Measurements from ENCODE around the gene TMUB1. TPM values are rescaled to one million over a fixed set of nuclear protein-coding genes. Genes with fewer than 3 reads are reported as not detected.
A peak's percentile ranks its signal among the peaks of the same experiment; 100 is the strongest.

The TMUB1 gene, protein sequence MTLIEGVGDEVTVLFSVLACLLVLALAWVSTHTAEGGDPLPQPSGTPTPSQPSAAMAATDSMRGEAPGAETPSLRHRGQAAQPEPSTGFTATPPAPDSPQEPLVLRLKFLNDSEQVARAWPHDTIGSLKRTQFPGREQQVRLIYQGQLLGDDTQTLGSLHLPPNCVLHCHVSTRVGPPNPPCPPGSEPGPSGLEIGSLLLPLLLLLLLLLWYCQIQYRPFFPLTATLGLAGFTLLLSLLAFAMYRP
- total RNA-seq: 33.9 TPM
- long read RNA-seq, transcript TMUB1-203 (2 exons, 1,549 nt): minor isoform, 25 of 114 reads
- long read RNA-seq, transcript TMUB1-201 (3 exons, 1,353 nt): major isoform, 78 of 114 reads
- long read RNA-seq, partial matches to known transcripts: 1 of 114 reads
- long read RNA-seq, other reads (novel, unspliced or antisense): 5 of 114 reads

DNA sequence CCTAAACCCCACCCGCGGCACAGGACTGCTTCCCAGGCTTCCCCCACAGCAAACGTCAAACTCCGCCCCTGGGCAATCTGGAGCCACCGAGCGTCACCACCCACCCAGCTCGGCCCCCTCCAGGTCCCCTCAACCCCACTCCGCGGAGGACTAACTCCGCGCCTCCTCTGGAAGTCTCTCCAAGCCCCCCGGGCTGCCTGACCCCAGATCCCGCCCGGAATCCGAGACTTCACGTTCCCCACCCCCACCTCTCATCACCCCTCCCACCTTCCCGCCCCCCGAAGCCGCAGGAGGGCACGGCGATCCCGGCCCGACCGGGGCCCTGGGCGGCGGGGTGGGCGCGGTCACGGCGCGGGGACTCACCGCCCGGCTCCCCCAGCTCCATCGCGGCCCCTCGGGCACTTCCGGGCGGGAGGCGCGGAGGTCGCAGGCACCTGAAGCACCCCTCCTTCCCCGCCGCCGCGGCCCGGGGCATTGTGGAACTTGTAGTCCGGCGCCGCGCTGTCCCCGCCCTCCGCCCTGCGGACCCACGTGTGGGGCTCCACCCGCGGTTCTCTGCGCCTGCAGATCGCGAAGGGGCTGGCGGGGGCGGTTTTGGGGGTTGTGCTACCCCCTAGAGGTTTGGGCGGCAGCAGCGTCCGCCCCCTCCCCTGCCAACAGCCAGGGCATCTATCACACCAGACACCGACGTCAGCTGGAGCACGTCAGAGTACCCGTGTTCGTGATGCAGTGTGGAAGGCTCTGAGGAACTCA, at the start of gene TMUB1:
Gene TMUB1 (minus strand): TSS at position 423 of the 753 bp plus-strand sequence. CDS start 930 bp downstream, outside the sequence.
- intact Hi-C loops (cut with DNase I): no loop called here
- DNase-seq (peak; percentile 92), ATAC-seq (ENCODE audit: poor library complexity) (peak; percentile 47)

DNA sequence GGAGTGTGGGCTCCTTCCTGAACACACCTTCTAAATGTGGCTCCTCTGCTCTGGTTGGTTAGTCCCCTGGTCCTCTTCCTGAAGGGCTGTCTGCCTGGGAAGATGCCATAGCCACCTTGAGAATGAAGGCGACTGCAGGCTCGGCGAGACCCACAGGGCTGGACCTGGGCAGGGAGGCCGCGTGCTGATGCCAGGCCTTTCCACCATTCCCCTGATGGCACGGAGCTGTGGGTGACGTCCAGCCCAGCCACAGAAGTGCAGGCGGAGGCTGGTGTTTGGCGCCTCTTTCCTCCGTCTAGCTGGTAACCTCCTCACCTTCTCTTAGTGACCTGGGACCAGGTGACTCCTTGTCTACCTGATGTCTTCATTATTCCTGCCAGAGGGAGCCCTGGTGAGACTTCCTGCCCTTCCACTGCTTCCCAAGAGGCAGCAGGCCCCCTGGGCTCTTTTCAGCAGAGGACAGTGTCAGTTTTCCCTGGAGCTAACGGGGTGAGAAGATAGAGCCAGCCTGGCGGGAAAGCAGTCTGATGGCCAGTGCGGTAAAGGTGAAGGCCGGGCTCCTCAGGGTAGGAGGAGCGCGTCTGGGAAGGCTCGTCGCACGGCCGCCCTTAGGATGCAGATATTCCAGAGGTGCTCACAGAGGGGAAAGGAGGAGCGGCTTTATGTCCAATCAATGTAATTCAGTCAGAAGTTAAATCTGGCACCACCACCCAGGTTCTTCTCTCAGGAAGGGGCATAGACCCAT, 49.3 kb upstream of the TMUB1 start:
- DNase-seq (no peak), ATAC-seq (ENCODE audit: poor library complexity) (no peak)
- intact Hi-C loops (cut with DNase I): no loop called here

DNA sequence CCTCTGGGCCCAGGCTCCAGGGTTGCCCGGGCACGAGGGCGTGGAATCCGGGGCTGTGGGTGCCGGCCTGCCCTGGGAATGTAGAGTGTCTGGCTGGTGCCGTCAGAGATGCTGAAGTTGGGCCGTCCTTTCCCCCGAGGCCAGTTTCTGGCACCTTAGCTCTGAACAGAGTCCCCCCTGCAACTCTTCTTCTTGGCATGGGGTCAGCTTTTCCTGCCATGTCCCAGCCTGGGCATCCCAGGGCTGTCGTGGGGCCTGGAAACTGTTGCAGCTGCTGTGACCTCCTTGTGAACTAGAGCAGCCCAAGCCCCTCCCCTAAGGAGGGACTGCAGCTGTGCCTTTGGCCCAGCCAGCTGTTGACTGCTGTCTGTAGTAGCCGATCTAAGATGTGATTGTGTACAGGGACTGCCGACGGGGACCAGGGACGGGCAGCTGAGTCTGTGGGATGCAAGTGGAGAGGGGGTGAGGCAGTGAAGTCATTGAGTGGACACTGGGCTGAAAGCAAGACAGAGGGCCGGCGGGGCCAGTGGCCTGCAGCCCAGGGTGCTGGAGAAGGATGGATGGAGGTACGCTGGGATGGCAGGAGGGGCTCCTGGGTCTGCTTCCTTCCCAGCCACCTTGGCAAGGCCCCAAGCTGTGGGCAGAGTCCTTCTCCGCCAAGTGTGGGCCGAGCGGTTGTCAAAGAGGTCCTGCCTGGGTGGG, 48.5 kb upstream of the TMUB1 start:
- intact Hi-C loops (cut with DNase I): no loop called here
- peak; percentile 48 for DNase-seq
- ATAC-seq (ENCODE audit: poor library complexity): peak; percentile 15

DNA sequence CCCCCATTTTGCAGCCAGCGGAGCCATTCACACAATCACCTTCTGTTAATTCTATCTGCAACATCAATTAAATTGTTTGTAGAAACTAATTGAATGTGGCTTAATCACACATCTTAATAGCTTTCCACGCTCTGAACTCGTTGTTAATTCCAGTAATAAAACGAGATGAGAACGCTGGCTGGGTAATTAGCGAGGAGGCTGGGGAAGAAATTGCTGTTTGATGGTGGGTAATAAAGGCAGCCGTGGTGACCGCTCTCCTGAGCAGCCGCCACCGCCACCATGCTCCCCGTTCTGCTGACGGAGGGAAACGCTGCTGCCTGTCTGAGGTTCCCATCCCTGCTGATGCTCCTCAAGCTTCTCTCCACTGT, 47.9 kb upstream of the TMUB1 start:
- intact Hi-C loops (cut with DNase I): no loop called here
- no peak for ATAC-seq (ENCODE audit: poor library complexity)
- no peak for DNase-seq

DNA sequence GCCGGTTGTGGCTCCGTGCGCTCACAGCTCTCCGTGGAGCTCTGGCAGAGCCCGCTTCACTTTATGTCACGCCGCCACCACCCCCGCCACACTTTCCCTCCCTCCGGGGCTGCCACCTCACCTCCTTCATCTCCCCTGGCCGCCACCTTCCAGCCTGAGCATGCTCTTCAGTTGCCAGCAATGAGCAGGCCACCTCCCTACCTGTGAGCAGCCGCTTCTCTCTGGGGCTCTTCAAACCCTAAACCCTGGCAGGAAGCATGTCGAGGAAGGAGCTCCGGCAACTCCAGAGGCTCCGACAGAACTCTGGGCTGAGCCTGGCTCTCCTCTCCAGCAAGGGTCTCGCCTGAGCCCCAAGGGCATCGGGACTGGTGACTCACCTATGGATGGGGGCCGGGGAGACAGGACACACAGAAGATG, 47.5 kb upstream of the TMUB1 start:
- DNase-seq: no peak
- intact Hi-C loops (cut with DNase I): no loop called here
- no peak for ATAC-seq (ENCODE audit: poor library complexity)

DNA sequence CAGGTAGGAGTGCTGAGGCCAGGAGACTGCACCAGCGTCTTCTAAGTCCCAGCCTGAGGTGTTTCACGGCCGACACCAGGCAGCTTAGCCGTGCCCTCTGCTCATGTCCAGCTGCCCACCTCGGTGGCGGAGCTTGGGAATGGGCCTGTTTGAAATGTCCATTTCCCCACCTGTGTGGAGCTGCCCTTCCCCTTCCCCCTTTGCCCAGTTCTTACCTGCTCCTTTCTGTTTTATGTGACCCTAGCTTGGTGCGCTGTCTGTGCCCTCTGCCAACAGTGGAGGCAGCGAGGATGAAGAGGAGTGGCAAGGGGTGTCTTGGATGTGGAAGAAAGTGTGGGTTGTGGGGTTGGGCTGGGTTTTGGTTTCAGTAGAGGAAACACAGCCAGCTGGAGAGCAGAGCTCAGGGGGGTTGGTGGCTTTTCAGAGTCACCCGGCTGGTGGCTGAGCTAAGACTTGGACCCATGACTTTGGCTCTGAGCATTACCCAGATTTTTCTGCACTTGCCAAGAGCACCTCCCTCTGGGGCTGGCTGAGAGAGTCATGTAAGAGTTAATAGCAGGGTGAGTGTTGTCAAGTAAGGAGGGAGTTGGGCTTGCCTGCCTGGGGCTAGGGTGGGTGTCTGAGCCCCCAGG, 46.8 kb upstream of the TMUB1 start:
- intact Hi-C loops (cut with DNase I): loop anchor here (10.0 kb wide), 1 partner anchor 115 kb away; the partner anchor contains the start of gene SMARCD3
- no peak for DNase-seq
- ATAC-seq (ENCODE audit: poor library complexity): no peak

DNA sequence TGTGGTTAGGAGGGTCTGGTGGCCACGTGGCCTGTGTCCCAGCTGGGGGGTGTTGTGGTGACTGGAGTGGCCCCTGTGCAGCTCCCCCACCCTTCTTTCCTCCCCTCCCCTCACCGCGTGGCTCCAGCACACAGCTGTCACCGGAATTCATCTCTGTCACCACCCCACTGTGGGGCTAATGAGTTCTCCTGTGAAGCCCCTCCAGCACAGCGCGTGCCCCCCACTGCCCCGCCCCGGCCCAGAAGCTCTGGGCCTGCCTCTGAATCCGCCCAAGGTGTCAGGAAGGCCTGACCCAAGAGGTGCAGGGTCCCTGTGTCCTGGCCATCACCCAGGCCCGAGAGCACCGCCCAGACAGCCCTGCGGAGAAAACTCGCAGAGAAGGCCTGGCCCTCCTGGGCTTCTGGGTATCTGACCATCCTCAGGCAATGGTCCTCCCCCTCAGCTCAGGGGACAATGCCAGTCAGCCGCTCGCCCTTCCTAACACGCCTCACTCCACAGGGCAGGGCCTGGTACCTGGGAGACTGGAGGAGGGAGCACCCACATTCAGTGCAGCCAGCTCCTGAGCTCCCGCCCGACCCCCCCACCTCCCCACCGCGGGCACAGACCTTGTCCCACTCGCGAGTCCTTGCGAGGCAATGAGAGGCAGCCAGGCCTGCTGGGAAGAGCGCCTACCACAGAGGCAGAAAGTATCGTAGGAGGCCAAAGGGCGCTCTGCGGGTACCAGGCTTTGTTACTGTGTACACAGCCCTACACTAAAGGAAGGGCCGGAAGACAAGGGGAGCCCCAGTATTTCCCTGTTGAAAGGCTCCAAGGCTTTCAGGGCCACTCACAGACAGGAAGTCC, 46.0 kb upstream of the TMUB1 start:
- ATAC-seq (ENCODE audit: poor library complexity) (no peak), DNase-seq (no peak)
- intact Hi-C loops (cut with DNase I): loop anchor here (10.0 kb wide), 1 partner anchor 115 kb away; the partner anchor contains the start of gene SMARCD3

DNA sequence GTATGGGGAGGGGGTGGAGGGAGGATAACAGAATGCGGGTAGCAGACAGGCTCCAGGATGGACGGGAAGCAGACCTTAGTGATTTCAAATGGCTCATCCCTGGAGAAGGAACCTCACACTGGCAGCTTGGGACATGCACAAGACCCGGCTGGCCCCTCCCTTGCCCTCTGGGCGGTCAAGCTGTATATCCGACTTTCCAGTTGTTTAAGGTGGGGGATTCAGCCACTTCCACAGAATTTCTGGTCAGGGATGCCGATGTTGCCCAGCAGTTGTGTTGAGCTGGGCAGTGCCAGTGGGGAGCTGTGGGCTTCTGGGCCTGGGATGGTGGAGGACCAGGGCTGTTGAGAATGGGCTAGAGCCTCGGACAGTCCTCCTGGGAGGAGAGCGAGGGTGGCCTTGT, 45.4 kb upstream of the TMUB1 start:
- intact Hi-C loops (cut with DNase I): loop anchor here (10.0 kb wide), 1 partner anchor 116 kb away; the partner anchor contains the start of gene SMARCD3
- DNase-seq (no peak), ATAC-seq (ENCODE audit: poor library complexity) (no peak)

DNA sequence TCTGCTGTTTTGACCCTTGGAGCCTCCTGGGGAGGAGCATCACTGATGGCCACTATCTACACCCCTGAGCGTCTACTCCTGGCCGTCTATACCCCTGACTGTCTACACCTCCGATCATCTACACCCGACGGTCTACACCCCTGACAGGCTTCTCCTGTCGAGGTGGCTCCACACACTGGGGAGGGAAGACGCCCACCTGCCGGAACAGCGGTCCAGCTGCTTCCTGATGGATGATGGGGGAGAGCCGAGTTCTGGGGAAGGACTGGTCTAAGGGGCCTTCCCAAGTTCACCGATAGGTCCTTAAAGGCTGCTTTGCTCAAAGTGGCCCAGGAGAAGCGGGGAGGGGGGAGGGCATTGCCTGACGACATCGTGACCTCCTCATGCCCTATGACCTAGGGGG, 44.9 kb upstream of the TMUB1 start:
- no peak for DNase-seq
- intact Hi-C loops (cut with DNase I): loop anchor here (10.0 kb wide), 1 partner anchor 117 kb away; the partner anchor contains the start of gene SMARCD3
- ATAC-seq (ENCODE audit: poor library complexity): no peak

DNA sequence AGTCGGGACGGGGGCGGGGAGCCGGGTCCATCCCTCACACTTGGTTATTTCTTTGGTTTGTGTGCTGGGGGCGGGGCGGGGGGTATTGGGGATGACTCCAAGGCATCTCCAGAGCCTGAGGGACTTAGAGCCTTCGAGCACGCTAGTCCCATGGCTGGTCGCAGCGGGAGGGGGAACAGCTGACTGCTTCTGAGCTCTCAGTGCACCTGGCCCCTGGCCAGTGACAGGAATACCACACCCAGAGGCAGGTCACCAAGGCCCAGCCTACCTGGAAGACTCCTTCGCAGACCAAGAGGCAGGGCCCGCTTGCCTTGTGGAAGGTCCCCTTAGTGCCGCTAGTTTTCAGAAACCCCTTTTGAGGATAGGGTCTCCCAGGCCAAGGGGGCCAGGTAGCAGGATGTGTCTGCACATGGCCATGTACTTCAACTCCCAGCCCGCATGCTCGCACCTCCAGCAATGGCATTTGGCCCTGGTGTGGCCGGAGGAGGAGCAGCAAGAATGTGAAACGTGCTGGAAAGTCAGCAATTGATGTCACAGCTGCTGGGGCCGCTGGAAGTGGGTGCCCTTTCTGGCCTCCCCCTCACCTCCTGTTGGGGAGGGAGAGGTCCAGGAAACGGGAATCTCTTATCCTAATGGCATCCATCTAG, 43.3 kb upstream of the TMUB1 start:
- ATAC-seq (ENCODE audit: poor library complexity): no peak
- no peak for DNase-seq
- intact Hi-C loops (cut with DNase I): loop anchor here (10.0 kb wide), 1 partner anchor 118 kb away; the partner anchor contains the start of gene SMARCD3

DNA sequence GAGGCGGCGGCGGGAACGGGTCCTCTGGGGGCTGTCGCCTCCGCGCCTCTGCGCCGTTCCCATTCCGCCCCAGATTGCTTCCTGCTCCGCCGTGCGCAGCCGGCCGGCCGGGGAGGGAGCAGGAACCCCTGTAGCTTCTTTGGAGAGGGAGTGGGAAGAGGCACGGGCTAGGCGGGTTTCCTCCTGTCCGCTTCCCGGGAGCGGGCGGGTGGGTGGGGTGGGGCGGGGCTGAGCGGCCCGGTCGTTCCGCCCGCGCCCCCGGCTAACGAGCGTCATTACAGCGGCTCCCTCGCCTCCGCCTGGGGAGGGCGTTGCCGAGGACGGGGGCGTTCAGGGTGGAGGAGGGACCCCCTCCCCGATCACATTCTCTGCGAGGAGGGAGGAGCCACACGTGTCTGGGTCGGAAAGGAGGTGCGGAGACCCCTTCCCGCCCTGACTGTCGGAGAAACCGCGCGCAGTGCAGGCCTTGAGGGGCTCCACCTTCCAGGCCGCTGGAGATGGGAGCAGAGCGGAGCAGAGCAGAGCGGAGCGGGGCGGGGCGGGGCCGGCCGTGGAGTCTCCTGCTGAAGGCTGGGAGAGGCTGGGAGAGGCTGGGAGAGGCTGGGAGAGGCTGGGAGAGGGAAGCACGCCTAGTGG, 42.7 kb upstream of the TMUB1 start:
- intact Hi-C loops (cut with DNase I): loop anchor here (2.0 to 10.0 kb wide), 2 partner anchors 47 to 119 kb away; partner anchors contain the start of gene SMARCD3
- no peak for DNase-seq
- peak; percentile 30 for ATAC-seq (ENCODE audit: poor library complexity)

DNA sequence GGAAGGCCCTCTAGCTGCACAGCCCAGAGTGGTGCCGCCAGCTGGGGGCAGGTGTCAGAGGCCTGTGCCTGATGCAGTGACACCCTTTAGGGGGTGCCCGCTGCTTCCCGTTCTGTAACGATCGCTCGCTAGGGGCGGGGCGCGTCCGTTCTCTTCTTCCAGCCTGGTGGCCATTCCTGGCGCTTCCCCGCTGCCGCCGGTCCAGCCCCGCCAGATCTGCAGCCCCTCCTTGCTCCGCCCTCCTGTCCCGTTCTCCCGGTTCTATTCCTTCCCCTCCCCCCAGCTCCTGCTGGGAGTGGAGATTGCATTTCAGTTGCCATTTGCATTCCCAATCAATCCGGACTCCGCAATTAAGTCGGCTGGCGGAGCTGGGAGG, 42.2 kb upstream of the TMUB1 start:
- peak; percentile 78 for DNase-seq
- ATAC-seq (ENCODE audit: poor library complexity): peak; percentile 67
- intact Hi-C loops (cut with DNase I): loop anchor here (2.0 to 10.0 kb wide), 2 partner anchors 47 to 119 kb away; partner anchors contain the start of gene SMARCD3

DNA sequence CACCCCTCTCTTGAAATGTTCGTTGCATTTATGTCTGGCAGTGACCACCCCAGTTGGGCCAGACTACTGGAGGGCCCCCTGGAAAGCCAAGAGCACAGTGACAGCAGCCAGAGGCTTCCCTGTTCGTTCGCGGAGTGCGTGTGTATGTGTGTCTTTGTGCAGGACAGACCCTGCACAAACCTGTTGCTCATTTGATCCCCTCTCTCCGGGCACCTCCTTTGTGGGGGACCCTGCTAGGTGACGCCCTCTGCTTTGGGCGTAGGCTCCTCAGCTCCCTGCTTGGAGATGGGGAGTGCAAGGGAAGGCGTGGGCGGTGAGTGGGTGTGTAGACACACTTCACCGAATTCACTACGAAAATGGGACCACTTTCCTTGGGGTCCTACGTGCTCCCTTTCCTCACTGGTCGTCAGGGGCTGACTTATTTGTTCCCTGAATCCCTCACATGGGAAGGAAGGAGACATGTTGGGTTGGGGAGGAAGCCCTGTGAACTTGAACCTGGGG, 41.7 kb upstream of the TMUB1 start:
- intact Hi-C loops (cut with DNase I): loop anchor here (2.0 to 10.0 kb wide), 3 partner anchors 48 to 177 kb away; partner anchors contain the start of gene SMARCD3
- ATAC-seq (ENCODE audit: poor library complexity): no peak
- DNase-seq: no peak

DNA sequence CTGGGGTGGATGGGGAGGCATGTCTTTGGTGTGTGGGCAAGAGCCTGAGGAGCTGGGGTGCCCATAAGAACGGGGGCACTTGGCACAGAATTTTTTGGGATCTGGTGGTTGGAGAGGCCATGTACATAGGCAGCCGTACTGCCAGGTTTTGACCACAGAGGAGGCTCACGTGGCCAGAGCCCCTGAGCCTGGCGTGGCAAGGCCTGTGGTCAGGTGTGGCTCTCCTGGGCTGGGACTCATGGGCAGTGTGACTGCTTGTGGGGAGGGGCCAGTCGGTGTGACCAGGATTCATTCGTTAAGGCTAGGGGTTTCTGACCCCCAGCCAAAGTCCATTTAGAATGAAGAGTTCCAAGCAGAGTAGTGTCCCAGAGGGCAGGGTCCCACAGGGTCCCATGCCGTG, 41.2 kb upstream of the TMUB1 start:
- intact Hi-C loops (cut with DNase I): loop anchor here (2.0 to 10.0 kb wide), 3 partner anchors 48 to 178 kb away; partner anchors contain the start of gene SMARCD3
- no peak for ATAC-seq (ENCODE audit: poor library complexity)
- no peak for DNase-seq

DNA sequence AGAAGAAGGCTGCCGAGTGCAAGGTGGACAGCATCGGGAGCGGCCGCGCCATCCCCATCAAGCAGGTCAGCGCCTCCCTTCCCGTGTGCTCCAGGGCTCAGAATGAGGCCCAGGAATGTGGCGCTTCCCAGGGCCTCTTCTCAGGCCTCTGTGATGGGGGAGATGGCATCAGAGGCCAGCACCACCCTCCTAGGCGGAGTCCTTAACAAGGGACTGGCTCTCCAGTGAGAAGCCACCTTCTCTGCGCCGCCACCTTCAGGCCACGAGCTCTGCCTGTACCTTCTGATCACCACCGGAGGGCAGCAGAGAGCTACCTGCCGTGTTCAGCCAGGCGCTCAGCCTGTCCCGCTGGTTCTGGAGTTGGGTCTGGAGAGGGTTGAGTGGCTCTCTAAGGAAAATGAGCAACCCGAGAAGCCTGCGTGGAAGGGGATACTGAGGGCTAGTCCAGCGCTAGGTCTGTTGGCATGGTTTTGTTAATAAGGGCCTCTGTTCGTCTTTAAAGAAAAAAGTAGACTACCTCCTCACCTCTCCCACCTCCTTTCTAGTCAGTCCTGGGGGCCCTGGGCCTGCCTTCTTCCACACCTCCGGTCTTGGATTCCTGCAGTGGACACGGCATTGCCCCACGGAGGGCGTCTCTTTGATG, 40.6 kb upstream of the TMUB1 start:
- DNase-seq: peak; percentile 83
- peak; percentile 84 for ATAC-seq (ENCODE audit: poor library complexity)
- intact Hi-C loops (cut with DNase I): loop anchor here (2.0 to 10.0 kb wide), 3 partner anchors 49 to 178 kb away; partner anchors contain the start of gene SMARCD3

All from Right ventricle myocardium superior (tissue), 1 donor.